Measurements from ENCODE around the gene USP28. TPM values are rescaled to one million over a fixed set of nuclear protein-coding genes. Genes with fewer than 3 reads are reported as not detected.
"Not testable (repeated sequence)": the region's sequence is repeated elsewhere in the genome, so short reads cannot be mapped to it uniquely, and the experiment has no call there.

Gene USP28
- total RNA-seq, 1 experiment from 2014 or later, result 25.8 TPM

DNA sequence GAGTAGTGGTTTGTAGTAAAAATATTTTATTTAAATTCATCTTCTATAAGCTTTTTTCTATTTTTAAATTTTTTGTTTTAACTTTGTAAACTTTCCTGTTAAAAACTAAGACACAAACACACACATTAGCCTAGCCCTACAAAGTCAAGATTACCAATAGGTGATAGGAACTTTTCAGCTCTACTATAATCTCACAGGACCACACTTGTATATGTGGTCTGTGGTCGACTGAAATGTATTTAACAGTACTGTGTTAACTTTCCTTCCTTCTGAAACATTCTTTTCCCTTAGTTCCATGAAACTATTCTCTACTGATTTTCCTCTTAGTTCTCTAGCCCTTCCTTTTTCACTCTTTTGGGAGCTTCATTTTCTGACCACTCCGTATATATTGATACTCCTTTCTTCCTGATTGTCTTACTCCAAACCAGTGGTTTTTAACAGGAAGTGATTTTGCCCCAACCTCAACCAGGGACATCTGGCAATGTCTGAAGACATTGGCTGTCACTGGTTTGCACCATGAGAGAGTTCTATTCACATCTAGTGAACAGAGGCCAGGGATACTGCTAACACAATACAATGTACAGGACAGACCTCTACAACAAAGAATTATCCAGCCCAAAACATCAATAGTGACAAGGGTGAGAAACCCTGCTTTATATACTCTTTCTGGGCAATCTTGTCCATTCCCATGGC lies 110.7 kb downstream of the USP28 start:
- DNase-seq, result no peak
- H3K9me3 ChIP-seq, result no peaks in the 10 kb centered on the region
- H3K4me3 ChIP-seq, result no peak overlapping the region
- H3K36me3 ChIP-seq, result peaks cover 63% of the 10 kb centered on the region
- H3K27me3 ChIP-seq, result no peaks in the 10 kb centered on the region

DNA sequence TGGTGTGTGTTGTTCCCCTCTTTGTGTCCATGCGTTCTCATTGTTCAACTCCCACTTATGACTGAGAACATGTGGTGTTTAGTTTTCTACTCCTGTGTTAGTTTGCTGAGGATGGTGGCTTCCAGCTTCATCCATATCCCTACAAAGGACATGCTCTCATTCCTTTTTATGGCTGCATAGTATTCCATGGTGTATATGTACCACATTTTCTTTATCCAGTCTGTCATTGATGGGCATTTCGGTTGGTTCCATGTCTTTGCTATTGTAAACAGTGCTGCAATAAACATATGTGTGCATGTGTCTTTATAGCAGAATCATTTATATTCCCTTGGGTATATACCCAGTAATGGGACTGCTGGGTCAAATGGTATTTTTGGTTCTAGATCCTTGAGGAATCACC lies 112.3 kb downstream of the USP28 start:
- not testable (repeated sequence) for H3K4me3 ChIP-seq, H3K27me3 ChIP-seq, H3K9me3 ChIP-seq, DNase-seq
- H3K36me3 ChIP-seq, result peaks cover 64% of the 10 kb centered on the region

DNA sequence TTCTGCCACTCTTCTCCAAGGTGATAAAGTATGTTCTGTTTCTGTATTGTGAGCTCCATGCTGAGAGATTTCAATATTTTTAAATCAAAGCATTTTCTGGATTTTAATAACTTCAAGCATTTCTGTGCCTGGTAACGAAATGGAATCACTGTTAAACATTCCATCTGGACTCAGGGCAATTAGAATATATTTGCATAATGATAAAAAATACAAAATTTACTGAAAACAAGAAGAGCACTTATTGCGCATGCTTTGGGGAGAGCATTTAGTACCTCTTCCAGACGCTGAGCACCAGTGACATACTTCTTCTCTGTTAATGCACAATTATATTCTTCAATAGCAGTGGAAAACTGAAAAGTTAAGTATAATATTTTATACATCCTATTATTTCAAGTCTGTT lies 115.1 kb downstream of the USP28 start:
- Histone ChIP-seq H3K27me3 (no peaks in the 10 kb centered on the region), H3K4me3 (no peak overlapping the region), H3K36me3 (peaks cover 70% of the 10 kb centered on the region), H3K9me3 (no peaks in the 10 kb centered on the region)
- no peak for DNase-seq

DNA sequence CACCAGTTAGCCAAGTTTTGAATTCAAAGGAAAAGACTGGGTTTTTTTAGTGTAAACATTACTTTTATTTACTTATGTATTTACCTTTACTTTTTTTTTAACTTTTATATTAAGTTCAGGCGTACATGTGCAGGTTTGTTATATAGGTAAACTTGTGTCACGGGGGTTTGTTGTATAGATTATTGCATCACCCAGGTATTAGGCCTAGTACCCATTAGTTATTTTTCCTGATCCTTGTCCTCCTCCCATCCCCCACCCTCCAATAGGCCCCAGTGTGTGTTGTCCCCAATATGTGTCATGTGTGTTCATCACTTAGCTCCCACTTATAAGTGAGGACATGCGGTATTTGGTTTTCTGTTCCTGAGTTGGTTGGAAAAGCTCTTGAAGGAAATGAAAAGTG lies 122.4 kb downstream of the USP28 start:
- no peak for DNase-seq
- H3K27me3 ChIP-seq, result no peaks in the 10 kb centered on the region
- H3K4me3 ChIP-seq, result no peak overlapping the region
- H3K9me3 ChIP-seq, result no peaks in the 10 kb centered on the region
- peaks cover 49% of the 10 kb centered on the region for H3K36me3 ChIP-seq

Other genes with a start within 250 kb of the USP28 start
- gene TMPRSS5, start 169.3 kb downstream of the USP28 start, total RNA-seq (2014; rRNA removed; shearing (Covaris generic); ENCODE audit: low replicate concordance), result not detected in 2 replicates
- gene ZW10, start 101.9 kb downstream of the USP28 start, total RNA-seq (2014; rRNA removed; shearing (Covaris generic); ENCODE audit: low replicate concordance), result 22.2 and 23.4 TPM in 2 replicates
- not detected in 2 replicates for gene CLDN25, start 95.8 kb downstream of the USP28 start, total RNA-seq (2014; rRNA removed; shearing (Covaris generic); ENCODE audit: low replicate concordance)
- gene HTR3B, start 29.2 kb upstream of the USP28 start, total RNA-seq (2014; rRNA removed; shearing (Covaris generic); ENCODE audit: low replicate concordance), result not detected in 2 replicates
- gene HTR3A, start 99.5 kb upstream of the USP28 start, total RNA-seq (2014; rRNA removed; shearing (Covaris generic); ENCODE audit: low replicate concordance), result not detected in 2 replicates
- not detected in 2 replicates for gene ZBTB16, start 184.1 kb upstream of the USP28 start, total RNA-seq (2014; rRNA removed; shearing (Covaris generic); ENCODE audit: low replicate concordance)

Measured in MG63 (cell line).